CD14-positive monocyte (primary cell): Measurements from ENCODE around the gene RAB31. TPM values are rescaled to one million over a fixed set of nuclear protein-coding genes. Genes with fewer than 3 reads are reported as not detected.

Experiments
- DNase-seq, 3 donors: peaks; one replicate each; pipeline ENCODE4 v3.0.0-alpha.2; 2011 to 2022
- H2AFZ ChIP-seq: 2 replicates; pipeline ENCODE4 v1.6.0; 2012; ENCODE audit warnings: mild to moderate bottlenecking, low read depth, low read length, inconsistent platforms; ENCODE audit not compliant: insufficient read depth, poor library complexity, severe bottlenecking
- H3K27ac ChIP-seq, 2 donors: 1 replicate in 1 of 2; 2 replicates in 1 of 2; pipeline ENCODE4 v1.5.1; 2012 to 2013; ENCODE audit warnings: low read length in 2 of 2, control low read depth in 1 of 2, inconsistent platforms in 1 of 2, low read depth in 1 of 2, mild to moderate bottlenecking in 1 of 2
- H3K27me3 ChIP-seq, 2 donors: one replicate each; pipeline versions ENCODE4 v1.6.0 to v1.6.1; 2011 to 2013; ENCODE audit warnings: low read length in 2 of 2; ENCODE audit not compliant: control insufficient read depth in 2 of 2, insufficient read depth in 2 of 2
- H3K36me3 ChIP-seq, 2 donors: replicated peaks in 1 of 2; 1 replicate in 1 of 2; 2 replicates in 1 of 2; pipeline versions ENCODE4 v1.5.1 to v1.6.1; 2012 to 2013; ENCODE audit warnings: low read length in 2 of 2, control low read depth in 1 of 2, inconsistent platforms in 1 of 2, mild to moderate bottlenecking in 1 of 2; ENCODE audit not compliant: insufficient read depth in 2 of 2, control insufficient read depth in 1 of 2
- H3K4me1 ChIP-seq, 2 donors: 1 replicate in 1 of 2; 2 replicates in 1 of 2; pipeline versions ENCODE4 v1.5.1 to v1.6.1; 2012 to 2013; ENCODE audit warnings: low read length in 2 of 2, control low read depth in 1 of 2, inconsistent platforms in 1 of 2, mild to moderate bottlenecking in 1 of 2, moderate library complexity in 1 of 2; ENCODE audit not compliant: insufficient read depth in 2 of 2, control insufficient read depth in 1 of 2
- H3K4me2 ChIP-seq: replicated peaks from 2 replicates; pipeline ENCODE3; 2012; ENCODE audit warnings: low read length, moderate library complexity, mild to moderate bottlenecking; ENCODE audit not compliant: poor library complexity, severe bottlenecking; ENCODE audit errors: extremely low read depth
- H3K4me3 ChIP-seq, 3 experiments: fragments of 200-600 bp in 1 of 3; sonication (generic) in 1 of 3; replicated peaks in 1 of 3; 1 replicate in 2 of 3; 2 replicates in 1 of 3; pipeline ENCODE4 v1.5.1; 2011 to 2013; ENCODE audit warnings: low read length in 3 of 3, mild to moderate bottlenecking in 3 of 3, control low read depth in 2 of 3, low read depth in 2 of 3, inconsistent platforms in 1 of 3, moderate library complexity in 1 of 3
- H3K79me2 ChIP-seq: 2 replicates; pipeline ENCODE4 v1.6.0; 2012; ENCODE audit warnings: mild to moderate bottlenecking, control low read depth, inconsistent platforms, low read length, moderate library complexity; ENCODE audit not compliant: insufficient read depth
- H3K9ac ChIP-seq: 2 replicates; pipeline ENCODE4 v1.6.0; 2017; ENCODE audit warnings: low read length, mild to moderate bottlenecking; ENCODE audit not compliant: insufficient read depth, poor library complexity, severe bottlenecking
- H3K9me3 ChIP-seq, 2 donors: replicated peaks in 1 of 2; 1 replicate in 1 of 2; 2 replicates in 1 of 2; pipeline versions ENCODE4 v1.5.1 to v1.6.1; 2012 to 2013; ENCODE audit warnings: low read length in 2 of 2, control low read depth in 1 of 2; ENCODE audit not compliant: control insufficient read depth in 1 of 2, insufficient read depth in 1 of 2
- H4K20me1 ChIP-seq: 2 replicates; pipeline ENCODE4 v1.6.0; 2012; ENCODE audit warnings: mild to moderate bottlenecking, low read length, control low read depth, moderate library complexity; ENCODE audit not compliant: insufficient read depth
- H3K27ac Mint-ChIP-seq, 7 donors: one replicate each; pipeline ENCODE4 v1.8.0; 2020; ENCODE audit warnings: mild to moderate bottlenecking in 7 of 7, mixed read lengths in 7 of 7, moderate library complexity in 6 of 7, inconsistent platforms in 2 of 7
- H3K27me3 Mint-ChIP-seq, 3 donors: one replicate each; pipeline ENCODE4 v1.8.0; 2021 to 2022; ENCODE audit warnings: low read depth in 3 of 3, mild to moderate bottlenecking in 3 of 3, mixed read lengths in 3 of 3, moderate library complexity in 3 of 3, inconsistent platforms in 1 of 3
- H3K36me3 Mint-ChIP-seq, 2 donors: one replicate each; pipeline ENCODE4 v1.8.0; 2020; ENCODE audit warnings: mixed read lengths in 2 of 2, inconsistent platforms in 1 of 2, mild to moderate bottlenecking in 1 of 2
- H3K4me1 Mint-ChIP-seq: one replicate; pipeline ENCODE4 v1.8.0; 2020; ENCODE audit warnings: mild to moderate bottlenecking, mixed read lengths
- H3K4me3 Mint-ChIP-seq, 2 donors: one replicate each; pipeline ENCODE4 v1.8.0; 2020; ENCODE audit warnings: mild to moderate bottlenecking in 2 of 2, mixed read lengths in 2 of 2, moderate library complexity in 1 of 2
- H3K9me3 Mint-ChIP-seq, 7 donors: one replicate each; pipeline ENCODE4 v1.8.0; 2020 to 2022; ENCODE audit warnings: mixed read lengths in 7 of 7, mild to moderate bottlenecking in 6 of 7, moderate library complexity in 6 of 7, inconsistent platforms in 2 of 7
- CTCF ChIP-seq: fragments of 200-600 bp; IDR thresholded peaks from one replicate; pipeline ENCODE4 v1.8.0; 2022; ENCODE audit warnings: antibody characterized with exemption, mild to moderate bottlenecking
- WGBS: methylation state at CpG from one replicate; pipeline ENCODE4 v1.1.5; 2013; ENCODE audit warnings: missing lambda C conversion rate; ENCODE audit not compliant: insufficient coverage; 5-methylcytosine and 5-hydroxymethylcytosine counted together
- intact Hi-C, 2 donors: fragments of 100-400 bp; cut with micrococcal nuclease; formaldehyde crosslinking; loops; one replicate each; pipeline versions ENCODE4 v1.15.0 to v1.15.1; 2023
- polyA plus RNA-seq, 3 donors: library from polyadenylated mRNA; depleted of rRNA in 1 of 3; unstranded in 2 of 3; stranded (reverse) in 1 of 3; fragments of 300-500 nt in 2 of 3; fragments of >200 nt in 1 of 3; fragmentation: Illumina TruSeq in 2 of 3; gene quantifications; 1 replicate in 2 of 3; 2 replicates in 1 of 3; pipeline ENCODE4 v1.2.3, GENCODE V29; 2012 to 2021

RAB31 gene
- polyA plus RNA-seq, 3 donors: 106 to 367 (median 348) TPM

- Histone ChIP-seq H3K9me3 (no peaks in the 10 kb centered on the region), H3K4me2 (no peak overlapping the region), H3K4me1 (peaks cover 58 to 71% of the 10 kb centered on the region in 2 donors), H3K27ac (peak overlapping the region; percentile 94 to 97), H3K4me3 (no peak overlapping the region), H4K20me1 (no peaks in the 10 kb centered on the region), H3K27me3 (no peaks in the 10 kb centered on the region), H2AFZ (no peak overlapping the region), H3K79me2 (peaks cover 51% of the 10 kb centered on the region), H3K9ac (no peak overlapping the region), H3K36me3 (peaks cover 4 to 16% of the 10 kb centered on the region in 2 donors)
- Mint-ChIP-seq H3K4me3 (no peak overlapping the region), H3K9me3 (peaks cover 0 to 1% (median 0%) of the 10 kb centered on the region in 7 donors), H3K4me1 (peaks cover 20% of the 10 kb centered on the region), H3K27me3 (no peaks in the 10 kb centered on the region), H3K36me3 (peaks cover 15 to 20% of the 10 kb centered on the region in 2 donors), H3K27ac (no peak overlapping the region)
- DNase-seq: no peak
- no peak for TF ChIP-seq CTCF
- intact Hi-C loops: loop anchor here in 1 of 2 donors (10.0 kb wide), 1 partner anchor 209 kb away; the partner anchor contains the start of gene PPP4R1
- 40% methylated on average over 1 of the region's 4 CpGs for WGBS
Observed at GRCh38 chr18:9823805-9824473, 115.8 kb downstream of the RAB31 start.

GRCh38 chr18:9824474-9824832 is 116.4 kb downstream of the RAB31 start:
- no peak for TF ChIP-seq CTCF
- H3K27me3 Mint-ChIP-seq: no peaks in the 10 kb centered on the region
- no peak overlapping the region for H3K9ac ChIP-seq
- H3K79me2 ChIP-seq: peaks cover 52% of the 10 kb centered on the region
- H3K9me3 Mint-ChIP-seq: peaks cover 0 to 1% (median 0%) of the 10 kb centered on the region in 7 donors
- DNase-seq: no peak
- H3K27ac ChIP-seq: peak overlapping the region; percentile 94 to 97
- no peaks in the 10 kb centered on the region for H3K9me3 ChIP-seq
- H3K36me3 Mint-ChIP-seq: peaks cover 12 to 19% of the 10 kb centered on the region in 2 donors
- peak overlapping the region in 1 of 3 experiments; percentile 54 for H3K4me3 ChIP-seq
- H3K27me3 ChIP-seq: no peaks in the 10 kb centered on the region
- H3K27ac Mint-ChIP-seq: no peak overlapping the region
- WGBS: 100% methylated on average over 1 of the region's 3 CpGs
- H3K4me2 ChIP-seq: peak overlapping the region; percentile 61
- H3K36me3 ChIP-seq: peaks cover 0 to 11% of the 10 kb centered on the region in 2 donors
- intact Hi-C loops: loop anchor here in 1 of 2 donors (10.0 kb wide), 1 partner anchor 210 kb away; the partner anchor contains the start of gene PPP4R1
- H3K4me1 ChIP-seq: peaks cover 63 to 76% of the 10 kb centered on the region in 2 donors
- no peaks in the 10 kb centered on the region for H4K20me1 ChIP-seq
- H2AFZ ChIP-seq: no peak overlapping the region
- peak overlapping the region in 1 of 2 donors; percentile 75 for H3K4me3 Mint-ChIP-seq
- H3K4me1 Mint-ChIP-seq: peaks cover 26% of the 10 kb centered on the region
